Right kidney (tissue), 1 donor: ENCODE data around the gene CDH4.
"Not testable (repeated sequence)": the region's sequence is repeated elsewhere in the genome, so short reads cannot be mapped to it uniquely, and the experiment has no call there.

Experiments
- DNase-seq: peaks from one replicate; pipeline ENCODE4 v3.0.0-alpha.2; 2016

Gene CDH4

DNA sequence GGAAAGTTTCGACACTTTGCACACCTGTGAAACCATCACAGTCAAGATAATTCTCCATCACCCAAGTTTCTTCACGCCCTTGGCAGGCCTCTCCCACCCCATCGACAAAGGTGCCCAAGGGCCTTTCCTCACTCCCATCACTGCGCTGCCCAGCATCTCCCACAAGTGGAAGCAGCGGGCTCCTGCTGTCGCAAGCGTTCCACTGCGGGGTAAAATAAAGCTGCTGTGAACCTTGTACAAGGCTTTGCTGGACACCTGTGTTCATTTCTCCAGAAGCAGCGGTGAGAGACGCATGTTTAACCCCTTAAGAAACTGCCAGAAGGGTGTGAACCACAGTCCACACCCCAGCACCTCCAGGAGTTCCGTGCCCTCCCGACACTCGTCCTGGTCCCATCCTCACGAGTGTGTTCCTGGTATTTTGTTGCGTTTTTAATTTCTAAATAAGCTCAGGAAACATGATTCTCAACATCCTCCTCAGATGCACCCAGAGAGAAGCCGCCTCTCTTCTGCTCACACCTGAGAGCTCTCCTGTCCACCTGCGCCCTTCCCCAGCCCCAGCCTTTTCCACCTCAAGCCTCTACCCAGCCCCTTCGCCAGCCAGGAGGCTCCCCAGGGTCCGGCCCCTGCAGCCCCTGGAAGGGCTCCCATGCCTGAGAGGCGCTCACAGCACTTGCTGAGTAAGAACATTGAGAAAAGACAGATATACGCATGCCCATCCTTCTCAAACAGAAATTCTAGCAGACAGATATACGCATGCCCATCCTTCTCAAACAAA is 716.2 kb downstream of the CDH4 start:
- no peak for DNase-seq

GRCh38 chr20:61968932-61969331 is 716.9 kb downstream of the CDH4 start:
- DNase-seq: no peak

DNA sequence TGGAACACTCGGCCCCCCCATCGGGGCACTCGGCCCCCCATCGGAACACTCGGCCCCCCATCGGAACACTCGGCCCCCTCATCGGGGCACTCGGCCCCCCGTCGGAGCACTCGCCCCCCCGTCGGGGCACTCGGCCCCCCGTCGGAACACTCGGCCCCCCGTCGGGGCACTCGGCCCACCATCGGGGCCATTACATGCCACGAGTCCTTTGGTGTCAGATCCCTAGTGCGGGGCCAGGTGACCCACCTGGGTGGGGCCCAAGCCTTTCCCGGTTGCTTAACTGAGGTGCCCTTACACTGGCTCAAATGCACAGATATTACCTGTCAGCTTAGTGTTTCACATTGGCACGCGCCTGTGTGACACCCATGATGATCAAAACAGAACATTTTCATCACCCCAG is 717.7 kb downstream of the CDH4 start:
- no peak for DNase-seq

- no peak for DNase-seq
Observed at GRCh38 chr20:61970357-61970756, 718.3 kb downstream of the CDH4 start.

DNA sequence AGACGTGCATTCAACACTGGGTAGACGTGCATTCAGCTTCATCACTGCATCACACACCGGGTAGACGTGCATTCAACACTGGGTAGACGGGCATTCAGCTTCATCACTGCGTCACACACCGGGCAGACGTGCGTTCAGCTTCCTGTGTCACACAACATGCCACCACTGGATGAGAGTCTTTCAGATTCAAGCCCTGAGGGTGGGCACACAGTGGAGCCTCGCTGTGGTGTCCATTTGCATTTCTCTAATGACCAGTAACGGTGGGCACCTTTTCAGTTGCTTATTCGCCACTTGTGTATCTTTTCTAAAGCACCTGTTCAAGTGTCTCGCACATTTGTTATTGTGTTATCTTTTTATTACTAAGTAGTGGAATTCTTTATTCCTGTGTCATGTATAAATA is 719.5 kb downstream of the CDH4 start:
- DNase-seq: not testable (repeated sequence)

DNA sequence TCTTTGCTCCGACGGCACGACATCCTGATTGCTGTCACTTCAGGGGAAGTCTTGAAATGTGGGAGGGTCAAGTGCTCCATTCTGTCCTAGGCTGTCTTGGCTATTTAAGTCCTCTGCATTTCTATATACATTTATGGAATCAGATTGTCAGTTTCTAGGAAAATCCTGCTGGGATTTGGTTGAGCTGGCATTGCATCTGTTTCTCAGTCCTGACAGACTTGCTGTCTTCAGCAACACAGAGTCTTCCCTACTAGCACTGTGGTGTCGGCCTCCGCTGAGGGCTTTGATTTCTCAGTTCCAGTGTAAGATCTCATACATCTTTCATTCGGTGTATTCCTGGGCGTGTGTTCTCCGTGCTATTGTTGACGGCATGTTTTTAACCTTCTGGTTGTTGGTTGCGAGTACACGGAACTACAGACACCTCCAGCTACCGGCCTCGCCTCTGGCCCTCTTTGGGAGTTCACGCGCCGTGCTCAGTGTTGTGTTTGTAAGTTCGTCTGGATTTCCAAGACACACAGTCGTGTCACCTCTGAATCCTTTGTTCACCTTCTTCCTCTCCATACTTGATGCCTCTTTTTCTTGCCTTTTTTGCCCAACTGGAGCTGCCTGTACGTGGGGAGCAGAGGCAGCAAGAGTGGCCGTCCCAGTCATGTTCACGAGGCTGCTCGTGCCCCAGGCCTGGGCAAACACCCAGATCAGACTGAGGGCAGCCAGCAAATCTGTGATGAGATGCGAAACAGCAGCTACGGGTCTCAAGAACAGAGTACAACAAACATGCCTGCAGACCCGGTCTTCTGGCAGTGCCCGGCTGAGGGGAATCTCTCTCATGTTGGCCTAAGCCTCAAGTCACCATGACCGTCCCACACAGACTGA is 720.8 kb downstream of the CDH4 start:
- no peak for DNase-seq

DNA sequence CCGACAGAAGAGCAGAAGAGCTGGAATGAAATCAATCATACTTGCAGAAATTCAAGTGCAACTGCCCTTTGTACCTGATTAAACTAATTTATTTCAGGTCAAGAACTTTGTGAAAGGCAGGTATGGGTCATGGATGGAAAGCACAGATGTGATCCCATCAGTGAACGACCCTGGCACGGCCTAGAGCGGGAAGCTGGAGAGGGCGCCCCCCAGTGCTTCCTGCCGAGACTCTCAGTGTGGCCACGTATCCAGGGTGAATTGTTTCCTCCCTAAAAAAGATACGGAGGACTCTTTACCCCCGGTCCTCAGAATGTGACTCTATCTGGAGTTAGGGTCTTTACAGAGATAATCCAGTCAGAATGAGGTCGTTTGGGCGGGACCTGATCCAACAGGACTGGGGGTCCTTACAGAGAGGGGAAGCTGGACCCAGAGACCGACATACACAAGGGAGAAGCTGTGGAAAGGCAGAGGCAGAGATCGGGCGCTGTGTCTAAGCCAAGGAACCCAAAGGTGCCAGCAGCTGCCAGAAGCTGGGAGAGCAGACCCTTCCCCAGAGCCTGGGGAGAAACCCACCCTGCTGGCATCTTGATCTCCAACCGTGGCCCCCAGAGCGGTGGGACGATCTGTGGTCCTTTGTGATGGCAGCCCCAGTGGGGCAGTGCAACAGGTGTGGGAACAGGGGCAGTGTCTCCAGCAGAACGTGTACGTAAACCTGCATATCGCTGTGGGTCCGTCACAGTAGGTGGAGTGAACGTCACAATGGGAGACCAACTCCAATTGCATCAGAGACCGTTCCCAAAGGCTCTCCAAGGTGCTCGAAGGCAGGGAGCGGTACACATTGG is 721.7 kb downstream of the CDH4 start:
- DNase-seq: no peak

- no peak for DNase-seq
Observed at GRCh38 chr20:61974357-61974665, 722.2 kb downstream of the CDH4 start.

GRCh38 chr20:61975407-61976129 is 723.5 kb downstream of the CDH4 start:
- DNase-seq: no peak

DNA sequence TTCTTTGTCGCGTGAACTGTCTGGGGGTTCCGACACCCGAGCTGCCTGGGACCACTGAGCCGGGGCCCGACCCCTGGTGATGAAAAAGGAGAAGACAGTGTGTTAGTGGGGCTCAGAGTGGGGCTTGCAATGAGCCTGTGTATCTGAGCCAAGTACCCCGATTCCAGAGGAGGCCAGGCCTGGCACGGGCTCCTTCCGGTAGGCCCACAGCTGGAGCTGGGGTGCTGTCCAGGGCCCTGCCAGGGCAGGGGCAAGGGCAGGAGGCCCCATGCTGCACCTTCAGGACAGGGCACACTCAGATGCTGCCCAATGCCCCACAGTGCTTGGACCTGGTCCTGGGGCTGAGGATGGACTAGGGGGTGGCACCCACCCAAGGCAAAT is 724.2 kb downstream of the CDH4 start:
- DNase-seq: no peak

GRCh38 chr20:61976644-61977418 is 724.8 kb downstream of the CDH4 start:
- DNase-seq: no peak

- no peak for DNase-seq
Observed at GRCh38 chr20:61977419-61977786, 725.3 kb downstream of the CDH4 start.

DNA sequence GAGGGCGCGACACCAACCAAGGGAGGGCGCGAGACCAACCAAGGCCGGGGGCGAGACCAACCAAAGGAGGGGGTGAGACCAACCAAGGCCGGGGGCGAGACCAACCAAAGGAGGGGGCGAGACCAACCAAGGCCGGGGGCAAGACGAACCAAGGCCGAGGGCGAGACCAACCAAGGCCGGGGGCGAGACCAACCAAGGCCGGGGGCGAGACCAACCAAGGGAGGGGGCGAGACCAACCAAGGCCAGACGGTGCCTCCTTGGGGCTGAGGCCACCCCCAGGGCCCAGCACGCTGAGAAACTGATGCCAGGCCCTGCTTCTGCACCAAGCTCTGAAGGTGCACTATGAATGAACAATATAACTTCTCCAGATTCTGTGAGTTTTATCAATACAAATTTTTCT is 726.4 kb downstream of the CDH4 start:
- no peak for DNase-seq

DNA sequence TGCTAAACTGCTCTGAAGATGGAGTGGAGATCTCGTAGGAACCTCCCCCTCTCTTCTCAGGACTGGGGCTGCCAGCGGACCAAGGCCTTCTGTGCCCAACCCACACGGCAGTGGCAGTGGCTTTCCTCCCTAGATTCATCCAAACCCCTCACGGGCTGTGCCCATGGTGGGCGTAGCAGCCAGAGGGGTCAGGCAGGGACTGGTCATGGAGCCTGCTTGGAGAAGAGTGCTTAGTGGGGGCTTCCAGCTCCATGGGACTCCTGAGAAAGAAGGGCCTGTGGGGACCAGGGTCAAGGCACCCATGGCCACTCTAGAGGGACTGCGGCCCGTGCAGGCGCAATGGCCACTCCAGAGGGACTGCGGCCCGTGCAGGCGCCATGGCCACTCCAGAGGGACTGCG is 727.0 kb downstream of the CDH4 start:
- DNase-seq: no peak

GRCh38 chr20:61979701-61980635 is 727.9 kb downstream of the CDH4 start:
- no peak for DNase-seq

DNA sequence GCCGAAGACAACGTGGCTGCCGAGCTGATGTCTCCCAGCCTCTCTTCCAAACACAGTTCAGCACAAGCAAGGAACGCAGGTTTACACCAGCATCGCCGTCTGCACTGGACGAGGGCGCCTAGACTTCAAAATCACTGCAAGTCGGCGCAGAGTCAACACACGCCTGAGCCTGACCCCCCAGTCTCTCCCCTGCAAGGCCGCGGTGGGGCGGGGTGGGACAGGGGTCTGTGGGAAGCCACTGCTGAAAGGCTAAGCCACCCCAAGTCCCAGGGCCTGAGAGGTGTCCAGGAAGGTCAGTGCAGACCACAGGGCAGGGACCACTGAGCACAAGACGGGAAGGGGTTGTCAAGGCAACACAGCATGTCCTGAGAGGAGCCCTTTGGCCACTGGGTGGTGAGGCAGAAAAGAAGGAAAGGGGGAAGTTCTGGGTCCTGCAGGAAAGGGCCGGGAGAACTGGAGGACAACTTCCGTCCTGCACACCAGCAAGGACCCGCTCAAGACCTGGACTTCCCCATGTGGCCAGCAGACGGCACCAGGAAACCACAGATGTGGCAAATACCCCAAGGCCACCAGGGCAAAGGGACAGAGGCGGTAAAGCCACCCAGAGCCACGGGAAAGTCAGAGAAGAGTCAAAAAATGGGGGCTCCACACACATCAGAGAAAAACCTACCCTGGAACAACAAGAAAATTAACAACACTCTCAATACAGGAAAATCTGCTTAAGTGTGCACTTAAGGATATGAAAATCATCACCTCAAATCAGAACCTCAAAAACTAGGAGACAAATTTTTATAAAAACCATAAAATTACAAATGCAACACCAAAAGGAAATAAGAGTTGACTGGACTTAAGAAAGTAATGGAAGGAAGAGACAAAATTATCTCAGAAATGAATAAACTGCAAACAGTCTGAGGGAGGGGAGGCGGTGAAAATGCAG is 728.9 kb downstream of the CDH4 start:
- no peak for DNase-seq

DNA sequence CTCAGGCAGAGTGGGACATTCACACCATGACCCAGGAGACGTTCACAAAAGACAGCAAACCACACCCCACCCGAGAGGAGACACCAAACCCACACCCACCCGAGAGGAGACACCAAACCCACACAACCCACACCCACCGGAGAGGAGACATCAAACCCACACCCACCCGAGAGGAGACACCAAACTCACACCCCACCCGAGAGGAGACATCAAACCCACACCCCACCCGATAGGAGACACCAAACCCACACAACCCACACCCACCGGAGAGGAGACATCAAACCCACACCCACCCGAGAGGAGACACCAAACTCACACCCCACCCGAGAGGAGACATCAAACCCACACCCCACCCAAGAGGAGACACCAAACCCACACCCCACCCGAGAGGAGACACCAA is 729.6 kb downstream of the CDH4 start:
- not testable (repeated sequence) for DNase-seq

DNA sequence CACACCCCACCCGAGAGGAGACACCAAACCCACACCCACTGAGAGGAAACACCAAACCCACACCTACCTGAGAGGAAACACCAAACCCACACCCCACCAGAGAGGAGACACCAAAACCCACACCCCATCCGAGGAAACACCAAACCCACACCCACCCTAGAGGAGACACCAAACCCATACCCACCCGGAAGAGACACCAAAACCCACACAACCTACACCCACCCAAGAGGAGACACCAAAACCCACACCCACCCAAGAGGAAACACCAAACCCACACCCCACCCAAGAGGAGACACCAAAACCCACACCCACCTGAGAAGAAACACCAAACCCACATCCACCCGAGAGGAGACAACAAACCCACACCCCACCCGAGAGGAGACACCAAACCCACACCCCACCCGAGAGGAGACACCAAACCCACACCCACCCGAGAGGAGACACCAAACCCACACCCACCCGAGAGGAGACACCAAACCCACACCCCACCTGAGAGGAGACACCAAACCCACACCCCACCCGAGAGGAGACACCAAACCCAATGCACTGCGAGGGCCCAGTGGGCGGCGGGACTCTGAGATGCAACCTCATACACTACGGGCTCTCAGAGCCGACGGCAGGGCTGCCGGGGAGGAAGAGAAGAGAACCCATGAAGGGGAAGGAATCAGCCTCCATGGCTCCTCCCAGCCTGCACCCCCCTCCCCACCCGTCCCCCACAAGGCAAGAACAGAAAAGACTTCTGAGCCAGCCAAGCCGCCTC is 730.3 kb downstream of the CDH4 start:
- no peak for DNase-seq

DNA sequence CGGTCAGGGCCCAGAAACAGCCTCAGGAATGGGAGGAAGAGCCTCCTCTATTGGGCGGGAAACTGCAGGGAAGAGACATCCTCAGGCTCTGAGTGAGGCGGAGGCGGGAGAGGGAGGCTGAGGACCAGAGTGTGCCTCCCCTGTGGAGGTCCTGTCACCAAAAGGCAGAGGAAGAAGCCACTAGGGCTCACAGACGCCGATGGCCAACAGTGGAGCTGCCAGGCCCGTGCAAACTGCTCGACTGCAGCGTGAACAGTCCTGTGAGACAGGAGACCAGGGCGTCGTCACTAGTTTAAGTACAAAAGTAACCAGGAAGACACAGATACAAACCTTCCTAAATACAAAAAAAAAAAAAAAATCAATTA is 730.9 kb downstream of the CDH4 start:
- no peak for DNase-seq
